SK-N-SH treated with all-trans-retinoic acid at 6 μM for 48 hours (cell line): ENCODE results near the gene IL31.

ENCODE experiments used
- ATAC-seq: fragments of 200-7000 bp; cut with Tn5 transposase; 3 replicates; pipeline ENCODE4 v1.9.1; 2020; ENCODE audit warnings: mild to moderate bottlenecking, moderate library complexity
- ARNTL ChIP-seq: fragments of 450-650 bp; formaldehyde crosslinking; IDR thresholded peaks from 2 replicates; pipeline ENCODE4 v1.5.0; 2020; ENCODE audit warnings: low read depth, mild to moderate bottlenecking, moderate library complexity, borderline replicate concordance
- CREB5 ChIP-seq: fragments of 250-450 bp; sonication (Bioruptor Pico); IDR thresholded peaks from 2 replicates; pipeline ENCODE4 v1.5.1; 2020; ENCODE audit warnings: low read depth, mild to moderate bottlenecking, moderate library complexity
- CSDC2 ChIP-seq: fragments of 250-450 bp; sonication (Bioruptor Pico); IDR thresholded peaks from 2 replicates; pipeline ENCODE4 v1.5.0; 2020; ENCODE audit warnings: mild to moderate bottlenecking, moderate library complexity
- CSRNP3 ChIP-seq: fragments of 250-450 bp; sonication (Bioruptor Pico); IDR thresholded peaks from 2 replicates; pipeline ENCODE4 v1.5.1; 2021; ENCODE audit warnings: mild to moderate bottlenecking, moderate library complexity
- ESRRG ChIP-seq: fragments of 250-450 bp; sonication (Bioruptor Pico); IDR thresholded peaks from 2 replicates; pipeline ENCODE4 v1.6.1; 2021; ENCODE audit warnings: mild to moderate bottlenecking
- GLIS3 ChIP-seq: fragments of 250-450 bp; sonication (Bioruptor Pico); IDR thresholded peaks from 2 replicates; pipeline ENCODE4 v1.5.0; 2020; ENCODE audit warnings: mild to moderate bottlenecking, moderate library complexity
- ISL1 ChIP-seq: fragments of 250-450 bp; sonication (Bioruptor Pico); IDR thresholded peaks from 2 replicates; pipeline ENCODE4 v2.1.2; 2022; ENCODE audit warnings: mild to moderate bottlenecking, moderate library complexity
- OSR1 ChIP-seq: fragments of 250-450 bp; sonication (Bioruptor Pico); IDR thresholded peaks from 2 replicates; pipeline ENCODE4 v1.8.0; 2022; ENCODE audit warnings: moderate library complexity, mild to moderate bottlenecking, inconsistent platforms
- PATZ1 ChIP-seq: fragments of 250-450 bp; sonication (Bioruptor Pico); IDR thresholded peaks from 2 replicates; pipeline ENCODE4 v1.8.0; 2020; ENCODE audit warnings: mild to moderate bottlenecking, moderate library complexity, borderline replicate concordance
- POU6F1 ChIP-seq: fragments of 250-450 bp; sonication (Bioruptor Pico); IDR thresholded peaks from 2 replicates; pipeline ENCODE4 v1.8.0; 2021; ENCODE audit warnings: low read depth, mild to moderate bottlenecking, moderate library complexity, borderline replicate concordance
- PPARA ChIP-seq: fragments of 250-450 bp; sonication (Bioruptor Pico); IDR thresholded peaks from 2 replicates; pipeline ENCODE4 v1.5.0; 2020; ENCODE audit warnings: mild to moderate bottlenecking, borderline replicate concordance
- RARB ChIP-seq: fragments of 250-450 bp; sonication (Bioruptor Pico); IDR thresholded peaks from 2 replicates; pipeline ENCODE4 v1.8.0; 2021; ENCODE audit warnings: mild to moderate bottlenecking, moderate library complexity
- SNAI2 ChIP-seq: fragments of 250-450 bp; sonication (Bioruptor Pico); IDR thresholded peaks from 2 replicates; pipeline ENCODE4 v1.5.0; 2020; ENCODE audit warnings: mild to moderate bottlenecking, moderate library complexity
- TCF4 ChIP-seq: fragments of 250-450 bp; sonication (Bioruptor Pico); IDR thresholded peaks from 2 replicates; pipeline ENCODE4 v1.8.0; 2021; ENCODE audit warnings: mild to moderate bottlenecking, moderate library complexity, borderline replicate concordance
- TSHZ2 ChIP-seq: fragments of 250-450 bp; sonication (Bioruptor Pico); IDR thresholded peaks from 2 replicates; pipeline ENCODE4 v1.5.0; 2020; ENCODE audit warnings: mild to moderate bottlenecking, moderate library complexity
- ZNF565 ChIP-seq: fragments of 450-650 bp; formaldehyde crosslinking; conservative IDR thresholded peaks from 2 replicates; pipeline ENCODE4 v1.5.0; 2020; ENCODE audit warnings: low read depth, mild to moderate bottlenecking, moderate library complexity
- ZNF70 ChIP-seq: fragments of 450-650 bp; formaldehyde crosslinking; IDR thresholded peaks from 2 replicates; pipeline ENCODE4 v1.5.0; 2020; ENCODE audit warnings: mild to moderate bottlenecking, moderate library complexity
- ZNF8 ChIP-seq: fragments of 450-650 bp; formaldehyde crosslinking; IDR thresholded peaks from 2 replicates; pipeline ENCODE4 v1.5.0; 2020; ENCODE audit warnings: mild to moderate bottlenecking, moderate library complexity

Gene IL31

GRCh38 chr12:122162976-122163375 lies 11.0 kb downstream of the IL31 start:
- TF ChIP-seq ISL1 (CRISPR knock-in tag) (no peak), RARB (no peak), SNAI2 (CRISPR knock-in tag) (no peak), CREB5 (CRISPR knock-in tag) (no peak), OSR1 (no peak), PPARA (CRISPR knock-in tag) (no peak), GLIS3 (no peak), ZNF565 (CRISPR knock-in tag) (no peak), ZNF70 (CRISPR knock-in tag) (no peak), ZNF8 (no peak), CSDC2 (CRISPR knock-in tag) (no peak)
- no peak for ATAC-seq

GRCh38 chr12:122161682-122162081 lies 12.3 kb downstream of the IL31 start:
- no peak for TF ChIP-seq SNAI2 (CRISPR knock-in tag)
- TF ChIP-seq TCF4 (CRISPR knock-in tag) = no peak
- no peak for TF ChIP-seq ESRRG (CRISPR knock-in tag)
- TF ChIP-seq OSR1 = no peak
- TF ChIP-seq PATZ1 = no peak
- TF ChIP-seq CREB5 (CRISPR knock-in tag) = no peak
- ATAC-seq = no peak

GRCh38 chr12:122160761-122161160 lies 13.3 kb downstream of the IL31 start:
- no peak for TF ChIP-seq ZNF70 (CRISPR knock-in tag)
- TF ChIP-seq ZNF8 = no peak
- TF ChIP-seq PATZ1 = no peak
- TF ChIP-seq ARNTL (CRISPR knock-in tag) = no peak
- no peak for TF ChIP-seq GLIS3
- TF ChIP-seq CSRNP3 = no peak
- TF ChIP-seq, all 23 proteins: peak for 0
- no peak for ATAC-seq

GRCh38 chr12:122159882-122160281 lies 14.1 kb downstream of the IL31 start:
- no peak for ATAC-seq
- TF ChIP-seq OSR1 = no peak
- no peak for TF ChIP-seq ZNF70 (CRISPR knock-in tag)
- TF ChIP-seq ESRRG (CRISPR knock-in tag) = no peak
- TF ChIP-seq PPARA (CRISPR knock-in tag) = no peak
- no peak for TF ChIP-seq TCF4 (CRISPR knock-in tag)
- no peak for TF ChIP-seq POU6F1
- no peak for TF ChIP-seq ZNF8
- TF ChIP-seq RARB = no peak
- TF ChIP-seq TSHZ2 (CRISPR knock-in tag) = no peak
